Peyer's patch (tissue), 4 donors: ENCODE results near the gene TRAK1. TPM values are rescaled to one million over a fixed set of nuclear protein-coding genes. Genes with fewer than 3 reads are reported as not detected.
A peak's percentile ranks its signal among the peaks of the same experiment; 100 is the strongest.

Source experiments
- DNase-seq, 3 donors: peaks; one replicate each; pipeline ENCODE4 v3.0.0-alpha.2; 2017 to 2019
- H3K27ac ChIP-seq, 4 donors: fragments of 200-600 bp; sonication (generic); one replicate each; pipeline ENCODE4 v1.5.1; 2016 to 2019
- H3K27me3 ChIP-seq, 2 donors: fragments of 200-600 bp; sonication (generic); one replicate each; pipeline ENCODE4 v1.5.1; 2019
- H3K36me3 ChIP-seq, 3 donors: fragments of 200-600 bp; sonication (generic); one replicate each; pipeline ENCODE4 v1.5.1; 2016 to 2019
- H3K4me1 ChIP-seq, 4 donors: fragments of 200-600 bp; sonication (generic); one replicate each; pipeline ENCODE4 v1.5.1; 2016 to 2019
- H3K4me3 ChIP-seq, 4 donors: fragments of 200-600 bp; sonication (generic); 1 replicate in 3 of 4; 2 replicates in 1 of 4; pipeline ENCODE4 v1.5.1; 2016 to 2019; ENCODE audit warnings: mild to moderate bottlenecking in 1 of 4
- H3K9me3 ChIP-seq, 4 donors: fragments of 200-600 bp; sonication (generic); one replicate each; pipeline ENCODE4 v1.5.1; 2016 to 2019; ENCODE audit warnings: mild to moderate bottlenecking in 1 of 4
- POLR2A ChIP-seq, 2 donors: fragments of 450-650 bp; IDR thresholded peaks; one replicate each; pipeline ENCODE4 v1.5.1; 2017; ENCODE audit warnings: antibody characterized with exemption in 2 of 2, mild to moderate bottlenecking in 2 of 2, moderate library complexity in 2 of 2
- total RNA-seq, 4 donors: library from RNA; depleted of rRNA; stranded (reverse); fragments of >200 nt; gene quantifications; one replicate each; pipeline ENCODE4 v1.1.0, GENCODE V29; 2016
- TF ChIP-seq, protein P1 (sequence below), 6 experiments: fragments of 450-650 bp in 4 of 6; fragments of 200-600 bp in 2 of 6; sonication (generic) in 1 of 6; IDR thresholded peaks; one replicate each; pipeline ENCODE4 v1.5.1; 2017 to 2019; ENCODE audit warnings: antibody characterized with exemption in 6 of 6, mild to moderate bottlenecking in 3 of 6, moderate library complexity in 1 of 6

Gene TRAK1
- total RNA-seq, 4 donors from 2014 or later: 96.2 to 283 (median 125) TPM

DNA sequence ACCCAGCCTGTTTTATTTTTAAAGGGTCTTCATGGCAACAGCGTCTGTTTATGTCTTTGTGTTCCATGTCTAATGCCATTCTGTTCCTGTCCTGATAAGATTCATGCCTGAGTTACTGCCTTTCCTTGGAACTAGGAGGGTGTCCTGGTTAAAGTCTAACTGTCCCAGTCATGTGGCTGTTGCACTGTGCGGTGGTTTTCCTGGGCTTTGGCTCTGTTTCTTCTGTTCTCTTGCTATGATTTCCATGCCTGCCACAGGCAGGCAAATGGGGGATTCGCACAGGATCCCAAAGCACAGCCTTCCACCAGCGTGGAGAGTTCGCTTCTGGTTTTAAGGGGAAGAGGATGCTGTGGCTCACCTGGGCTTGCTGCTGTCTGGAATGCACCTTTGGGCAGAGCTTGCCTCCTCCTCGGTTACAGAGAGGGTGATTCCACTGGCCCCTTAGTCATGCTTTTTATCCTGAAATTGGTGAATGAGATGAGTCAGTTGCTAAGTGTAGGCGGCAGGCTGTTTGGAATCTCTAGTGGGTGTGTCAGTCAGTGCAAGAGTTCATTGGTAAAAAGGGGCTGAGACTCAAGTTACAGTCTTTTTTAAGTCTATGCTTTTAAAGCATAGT is 88.1 kb downstream of the TRAK1 start:
- no peak for TF ChIP-seq POLR2A (IDR thresholded peaks at IDR 0.05)
- TF ChIP-seq, protein P1, sequence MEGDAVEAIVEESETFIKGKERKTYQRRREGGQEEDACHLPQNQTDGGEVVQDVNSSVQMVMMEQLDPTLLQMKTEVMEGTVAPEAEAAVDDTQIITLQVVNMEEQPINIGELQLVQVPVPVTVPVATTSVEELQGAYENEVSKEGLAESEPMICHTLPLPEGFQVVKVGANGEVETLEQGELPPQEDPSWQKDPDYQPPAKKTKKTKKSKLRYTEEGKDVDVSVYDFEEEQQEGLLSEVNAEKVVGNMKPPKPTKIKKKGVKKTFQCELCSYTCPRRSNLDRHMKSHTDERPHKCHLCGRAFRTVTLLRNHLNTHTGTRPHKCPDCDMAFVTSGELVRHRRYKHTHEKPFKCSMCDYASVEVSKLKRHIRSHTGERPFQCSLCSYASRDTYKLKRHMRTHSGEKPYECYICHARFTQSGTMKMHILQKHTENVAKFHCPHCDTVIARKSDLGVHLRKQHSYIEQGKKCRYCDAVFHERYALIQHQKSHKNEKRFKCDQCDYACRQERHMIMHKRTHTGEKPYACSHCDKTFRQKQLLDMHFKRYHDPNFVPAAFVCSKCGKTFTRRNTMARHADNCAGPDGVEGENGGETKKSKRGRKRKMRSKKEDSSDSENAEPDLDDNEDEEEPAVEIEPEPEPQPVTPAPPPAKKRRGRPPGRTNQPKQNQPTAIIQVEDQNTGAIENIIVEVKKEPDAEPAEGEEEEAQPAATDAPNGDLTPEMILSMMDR (IDR thresholded peaks at IDR 0.05): no peak
- peak in 2 of 3 donors; percentile 74 to 75 for DNase-seq
- peaks cover 0 to 9% (median 0%) of the 10 kb centered on the region in 3 donors for H3K36me3 ChIP-seq
- no peaks in the 10 kb centered on the region for H3K9me3 ChIP-seq
- H3K27me3 ChIP-seq: no peaks in the 10 kb centered on the region
- H3K4me3 ChIP-seq: peak overlapping the region in 1 of 4 donors; percentile 16
- H3K27ac ChIP-seq: peak overlapping the region in 3 of 4 donors; percentile 44 to 91 (median 80)
- H3K4me1 ChIP-seq: peaks cover 0 to 51% (median 2%) of the 10 kb centered on the region in 4 donors

- no peak for DNase-seq
These were observed 89.7 kb downstream of the TRAK1 start for GRCh38 chr3:42180901-42181300.

GRCh38 chr3:42182555-42182954 is 91.4 kb downstream of the TRAK1 start:
- TF ChIP-seq POLR2A (IDR thresholded peaks at IDR 0.05): no peak
- TF ChIP-seq, protein P1 (IDR thresholded peaks at IDR 0.05): no peak
- Histone ChIP-seq H3K36me3 (peaks cover 0 to 31% (median 0%) of the 10 kb centered on the region in 3 donors), H3K27ac (no peak overlapping the region), H3K27me3 (no peaks in the 10 kb centered on the region), H3K9me3 (no peaks in the 10 kb centered on the region), H3K4me1 (peaks cover 0 to 51% (median 2%) of the 10 kb centered on the region in 4 donors), H3K4me3 (no peak overlapping the region)
- DNase-seq: no peak

More at GRCh38 chr3:42180901-42181300, 89.7 kb downstream of the TRAK1 start:
- Histone ChIP-seq H3K4me3 (no peak overlapping the region), H3K4me1 (peaks cover 0 to 51% (median 2%) of the 10 kb centered on the region in 4 donors), H3K36me3 (peaks cover 0 to 19% (median 0%) of the 10 kb centered on the region in 3 donors), H3K9me3 (no peaks in the 10 kb centered on the region), H3K27ac (peak overlapping the region in 3 of 4 donors; percentile 44 to 80 (median 73)), H3K27me3 (no peaks in the 10 kb centered on the region)
- no peak for TF ChIP-seq POLR2A (IDR thresholded peaks at IDR 0.05)
- TF ChIP-seq, protein P1 (IDR thresholded peaks at IDR 0.05): no peak

DNA sequence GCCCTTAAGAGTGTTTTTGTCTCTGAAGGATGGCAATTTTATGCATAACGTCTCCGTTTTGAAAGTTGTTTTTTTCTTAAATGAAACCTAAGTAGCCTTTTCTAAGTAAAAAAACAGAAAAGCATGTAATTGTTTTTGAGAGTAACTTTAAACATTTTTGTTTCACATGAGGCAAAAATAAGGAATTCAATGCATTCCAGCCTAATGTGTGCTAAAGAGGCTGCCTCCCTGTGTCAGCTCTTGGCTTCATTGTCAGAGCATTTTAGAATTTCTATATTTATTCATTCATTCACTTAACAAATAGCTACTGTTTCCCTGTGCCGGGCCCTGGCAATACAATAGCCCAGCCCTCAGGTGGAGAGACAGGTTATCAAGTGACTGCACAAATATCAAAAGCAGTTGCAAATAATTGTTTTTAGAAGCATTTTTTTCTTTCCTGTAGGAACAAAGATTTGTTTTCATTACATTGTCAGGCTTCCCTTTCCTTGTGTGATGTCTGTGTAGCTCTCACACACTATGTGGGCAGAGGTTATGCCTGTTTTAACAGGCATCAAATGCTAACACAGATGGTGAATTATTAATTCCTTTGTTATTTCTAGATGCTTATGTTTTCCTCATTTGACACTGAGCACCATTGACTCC is 93.0 kb downstream of the TRAK1 start:
- no peak for TF ChIP-seq POLR2A (IDR thresholded peaks at IDR 0.05)
- TF ChIP-seq, protein P1 (IDR thresholded peaks at IDR 0.05): no peak
- Histone ChIP-seq H3K9me3 (no peaks in the 10 kb centered on the region), H3K27ac (no peak overlapping the region), H3K4me3 (no peak overlapping the region), H3K4me1 (peaks cover 0 to 50% (median 0%) of the 10 kb centered on the region in 4 donors), H3K36me3 (peaks cover 0 to 33% (median 0%) of the 10 kb centered on the region in 3 donors), H3K27me3 (no peaks in the 10 kb centered on the region)
- DNase-seq: peak in 1 of 3 donors; percentile 31

- TF ChIP-seq, protein P1 (IDR thresholded peaks at IDR 0.05): no peak
- no peak for TF ChIP-seq POLR2A (IDR thresholded peaks at IDR 0.05)
- DNase-seq: peak in 1 of 3 donors; percentile 55
- no peak overlapping the region for H3K4me3 ChIP-seq
- H3K27ac ChIP-seq: peak overlapping the region in 1 of 4 donors; percentile 6
- peaks cover 0 to 40% (median 0%) of the 10 kb centered on the region in 3 donors for H3K36me3 ChIP-seq
- no peaks in the 10 kb centered on the region for H3K9me3 ChIP-seq
- no peaks in the 10 kb centered on the region for H3K27me3 ChIP-seq
- peaks cover 0 to 50% (median 0%) of the 10 kb centered on the region in 4 donors for H3K4me1 ChIP-seq
These were observed 93.7 kb downstream of the TRAK1 start for GRCh38 chr3:42184651-42185443.
